Cortex of kidney (tissue), 1 donor: Measurements from ENCODE around the gene GPALPP1.
"Not testable (repeated sequence)": the region's sequence is repeated elsewhere in the genome, so short reads cannot be mapped to it uniquely, and the experiment has no call there.

Experiments used
- DNase-seq: peaks from one replicate; lab custom pipeline; 2025; lab: John Stamatoyannopoulos, UW

Gene GPALPP1

DNA sequence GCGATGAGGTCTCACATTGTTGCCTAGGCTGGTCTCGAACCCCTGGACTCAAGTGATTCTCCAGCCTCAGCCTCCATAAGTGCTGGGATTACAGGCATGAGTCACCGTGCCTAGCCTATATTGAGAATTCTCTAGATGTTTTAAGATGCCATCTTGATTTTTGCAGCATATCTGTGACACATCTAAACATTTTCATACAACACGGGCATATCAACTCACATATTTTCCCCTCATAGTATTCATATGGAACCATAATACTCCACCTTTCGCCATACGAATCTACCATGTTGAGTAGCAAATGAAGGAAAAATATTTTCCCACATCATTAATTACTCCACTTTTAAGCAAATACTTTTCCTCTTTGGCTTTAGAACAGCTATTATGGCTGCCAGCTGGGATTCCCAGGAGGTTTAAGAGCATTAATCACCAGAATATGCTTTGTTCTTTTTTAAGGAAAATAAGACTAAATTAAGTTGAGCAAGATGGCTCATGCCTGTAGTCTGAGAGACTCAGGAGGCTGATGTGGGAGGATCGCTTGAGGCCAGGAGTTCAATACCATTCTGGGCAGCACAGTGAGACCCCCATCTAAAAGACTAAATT lies 74.0 kb downstream of the GPALPP1 start:
- DNase-seq: no peak

DNA sequence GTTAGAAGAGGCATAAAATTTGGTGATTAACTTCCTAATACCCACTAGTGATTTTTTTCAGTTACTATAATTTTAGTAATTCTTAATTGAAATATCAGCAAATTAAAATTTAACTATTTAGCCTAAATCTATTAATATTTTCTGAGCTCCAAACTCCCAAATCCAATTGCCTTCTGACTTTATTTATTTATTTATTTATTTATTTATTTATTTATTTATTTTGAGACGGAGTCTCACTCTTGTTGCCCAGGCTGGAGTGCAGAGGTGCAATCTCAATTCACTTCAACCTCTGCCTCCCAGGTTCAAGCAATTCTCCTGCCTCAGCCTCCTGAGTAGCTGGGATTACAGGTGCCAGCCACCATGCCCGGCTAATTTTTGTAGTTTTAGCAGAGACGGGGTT lies 74.6 kb downstream of the GPALPP1 start:
- DNase-seq: not testable (repeated sequence)

DNA sequence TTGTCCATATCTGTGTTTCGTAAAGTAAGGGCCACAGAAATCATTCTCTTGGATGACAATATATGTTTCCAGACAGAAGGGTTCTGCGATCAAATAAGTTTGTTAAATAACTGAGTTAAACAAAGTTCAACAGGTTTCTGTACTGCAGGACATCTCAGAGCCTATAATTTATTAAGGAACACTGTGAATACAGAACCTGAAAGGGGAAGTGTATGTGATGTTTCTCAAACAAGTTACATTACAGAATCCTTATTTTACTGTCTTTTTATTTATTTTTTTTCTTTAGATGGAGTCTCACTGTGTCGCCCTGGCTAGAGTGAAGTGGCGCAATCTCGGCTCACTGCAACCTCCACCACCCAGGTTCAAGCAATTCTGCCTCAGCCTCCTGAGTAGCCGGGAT lies 75.6 kb downstream of the GPALPP1 start:
- no peak for DNase-seq

DNA sequence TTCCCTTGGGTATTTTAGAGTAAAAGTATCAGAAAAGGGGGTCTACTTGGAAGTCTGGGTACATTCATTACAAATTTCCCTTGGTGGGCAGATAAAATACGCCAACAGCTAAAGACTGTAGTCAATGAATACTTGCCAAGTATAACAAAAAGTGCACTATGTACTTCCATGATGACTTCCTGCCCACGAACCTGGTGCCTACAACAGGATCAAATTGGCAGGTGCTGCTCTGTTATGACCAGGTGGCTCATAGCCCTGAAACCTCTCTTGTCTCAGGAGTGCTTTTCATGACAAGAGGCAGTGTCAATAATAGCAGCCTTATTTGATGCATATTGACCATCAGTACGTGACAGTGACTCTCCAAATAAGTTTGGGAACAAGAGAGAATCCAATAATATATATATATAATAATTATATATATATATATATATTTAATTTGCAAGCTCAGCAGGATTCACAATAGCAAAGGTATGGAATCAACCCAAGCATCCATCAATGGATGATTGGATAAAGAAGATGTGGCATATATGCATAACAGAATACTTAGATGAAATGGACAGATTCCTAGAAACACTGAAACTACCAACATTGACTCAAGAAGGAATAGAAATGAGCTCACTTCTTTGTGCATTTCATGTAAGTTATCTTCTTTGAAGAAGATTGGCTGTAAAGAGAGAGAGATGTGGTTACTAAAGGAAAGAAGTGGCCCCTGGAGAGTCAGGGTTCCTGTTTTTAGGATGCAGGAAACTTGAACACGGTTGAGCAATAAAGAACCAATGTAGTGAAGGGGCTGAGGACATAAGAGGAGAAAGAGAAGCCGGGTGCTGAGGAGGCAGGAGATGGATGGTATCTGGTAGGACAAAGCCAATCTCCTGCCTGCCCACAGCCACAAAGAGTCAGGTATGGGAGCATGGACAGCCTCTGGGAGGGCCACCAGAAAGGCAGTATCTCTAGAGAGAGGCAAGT lies 79.0 kb downstream of the GPALPP1 start:
- no peak for DNase-seq

DNA sequence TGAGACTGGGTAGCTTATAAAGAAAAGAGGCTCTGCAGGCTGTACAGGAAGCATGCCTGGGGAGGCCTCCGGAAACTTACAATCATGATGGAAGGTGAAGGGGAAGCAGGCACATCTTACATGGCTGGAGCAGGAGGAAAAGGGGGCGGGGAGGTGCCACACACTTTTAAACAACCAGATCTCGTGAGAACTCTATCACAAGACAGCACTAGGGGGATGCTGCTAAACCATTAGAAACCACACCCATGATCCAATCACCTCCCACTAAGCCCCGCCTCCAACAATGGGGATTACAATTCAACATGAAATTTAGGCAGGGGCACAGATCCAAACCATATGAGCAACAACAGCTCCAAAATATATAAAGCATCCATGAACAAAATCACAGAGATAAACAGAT lies 84.5 kb downstream of the GPALPP1 start:
- DNase-seq: no peak

DNA sequence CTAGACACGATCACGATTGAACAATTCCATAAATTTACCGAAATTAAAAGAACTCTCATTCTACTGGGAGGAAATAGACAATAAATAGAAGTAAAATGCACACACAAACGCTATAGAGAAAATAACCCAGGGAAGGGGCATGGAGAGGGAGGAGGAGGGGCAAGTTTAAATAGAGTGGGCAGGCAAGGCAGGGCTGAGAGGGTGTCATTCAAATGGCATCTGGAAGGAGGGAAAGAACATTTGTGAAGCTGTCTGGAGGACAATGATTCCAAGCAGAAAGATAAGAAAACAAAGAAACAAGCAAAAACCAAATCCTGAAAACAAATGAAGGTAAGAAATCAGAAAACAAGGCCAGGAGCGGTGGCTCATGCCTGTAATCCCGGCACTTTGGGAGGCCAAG lies 85.4 kb downstream of the GPALPP1 start:
- no peak for DNase-seq

DNA sequence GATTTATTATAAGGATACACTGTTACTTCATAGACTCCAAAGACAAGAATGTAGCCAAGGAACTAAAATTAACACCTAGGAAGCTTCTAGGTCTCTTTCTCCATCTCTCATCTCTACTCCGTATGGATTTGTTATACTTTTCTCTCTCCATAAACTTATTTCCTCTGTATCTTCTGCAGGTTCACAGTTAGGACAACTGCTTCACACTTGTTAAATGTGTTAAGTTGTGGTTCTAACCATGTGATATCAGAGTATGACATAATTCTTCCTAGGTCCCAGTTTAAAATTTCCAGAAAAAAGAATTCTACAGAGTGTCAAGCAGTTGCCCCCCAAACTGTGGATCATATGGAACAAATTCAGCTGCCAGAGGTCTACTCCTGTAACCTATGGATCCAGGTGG lies 88.7 kb downstream of the GPALPP1 start:
- DNase-seq: no peak
